Neural progenitor cell (in vitro differentiated cells): ENCODE measurements around the gene AKAP6. TPM values are rescaled to one million over a fixed set of nuclear protein-coding genes. Genes with fewer than 3 reads are reported as not detected.
"Not testable (repeated sequence)": the region's sequence is repeated elsewhere in the genome, so short reads cannot be mapped to it uniquely, and the experiment has no call there.

Experiments used
- DNase-seq: peaks from one replicate; pipeline ENCODE4 v3.0.0-alpha.2; 2016; ENCODE audit warnings: low spot score
- H2AFZ ChIP-seq: fragments of 200-600 bp; sonication (generic); replicated peaks from 2 replicates; pipeline ENCODE4 v1.6.1; 2016; ENCODE audit warnings: antibody characterized with exemption
- H3F3A ChIP-seq: fragments of 200-600 bp; sonication (generic); 2 replicates; pipeline ENCODE4 v1.6.1; 2016; ENCODE audit warnings: antibody characterized with exemption, low read depth
- H3K27ac ChIP-seq: fragments of 200-600 bp; sonication (generic); 2 replicates; pipeline ENCODE4 v1.5.1; 2016; ENCODE audit warnings: mild to moderate bottlenecking
- H3K27me3 ChIP-seq: fragments of 200-600 bp; sonication (generic); 2 replicates; pipeline ENCODE4 v1.6.1; 2016; ENCODE audit warnings: mild to moderate bottlenecking, moderate library complexity
- H3K36me3 ChIP-seq: fragments of 200-600 bp; sonication (generic); 2 replicates; pipeline ENCODE4 v1.5.1; 2016
- H3K4me1 ChIP-seq: fragments of 200-600 bp; sonication (generic); 2 replicates; pipeline ENCODE4 v1.6.1; 2016; ENCODE audit warnings: mixed run types
- H3K4me2 ChIP-seq: fragments of 200-600 bp; sonication (generic); 2 replicates; pipeline ENCODE4 v1.6.1; 2016
- H3K4me3 ChIP-seq: fragments of 200-600 bp; sonication (generic); 2 replicates; pipeline ENCODE4 v1.5.1; 2016
- H3K79me2 ChIP-seq: fragments of 200-600 bp; sonication (generic); 2 replicates; pipeline ENCODE4 v1.6.1; 2016; ENCODE audit warnings: low read depth
- H3K9ac ChIP-seq: fragments of 200-600 bp; sonication (generic); 2 replicates; pipeline ENCODE4 v1.6.1; 2016
- H3K9me3 ChIP-seq: fragments of 200-600 bp; sonication (generic); 2 replicates; pipeline ENCODE4 v1.5.1; 2016; ENCODE audit warnings: low read depth
- H4K20me1 ChIP-seq: fragments of 200-600 bp; sonication (generic); 2 replicates; pipeline ENCODE4 v1.6.1; 2016; ENCODE audit warnings: low read depth
- H3K27ac Mint-ChIP-seq: 3 replicates; pipeline ENCODE4 v1.8.0; 2021; ENCODE audit warnings: mixed read lengths
- H3K27me3 Mint-ChIP-seq: 2 replicates; pipeline ENCODE4 v1.8.0; 2022; ENCODE audit warnings: low read depth, mild to moderate bottlenecking, inconsistent platforms, moderate library complexity, mixed read lengths; ENCODE audit not compliant: insufficient read depth
- H3K36me3 Mint-ChIP-seq: 3 replicates; pipeline ENCODE4 v1.8.0; 2021; ENCODE audit warnings: mixed read lengths
- H3K4me1 Mint-ChIP-seq: 3 replicates; pipeline ENCODE4 v1.8.0; 2021; ENCODE audit warnings: mixed read lengths
- H3K4me3 Mint-ChIP-seq: 3 replicates; pipeline ENCODE4 v1.8.0; 2021; ENCODE audit warnings: mild to moderate bottlenecking, moderate library complexity, mixed read lengths
- H3K9me3 Mint-ChIP-seq: 3 replicates; pipeline ENCODE4 v1.8.0; 2020; ENCODE audit warnings: mixed read lengths
- CTCF ChIP-seq: fragments of 200-600 bp; sonication (generic); IDR thresholded peaks from 2 replicates; pipeline ENCODE4 v1.5.1; 2017; ENCODE audit warnings: antibody characterized with exemption, mild to moderate bottlenecking
- EZH2 ChIP-seq: fragments of 200-600 bp; sonication (generic); IDR thresholded peaks from 2 replicates; pipeline ENCODE4 v1.6.1; 2017; ENCODE audit warnings: antibody characterized with exemption, mild to moderate bottlenecking, moderate library complexity
- EZH2phosphoT487 ChIP-seq: fragments of 200-600 bp; sonication (generic); IDR thresholded peaks from 2 replicates; pipeline ENCODE4 v1.6.1; 2017; ENCODE audit warnings: antibody characterized with exemption
- total RNA-seq: library from RNA; depleted of rRNA; stranded (reverse); fragments of >200 nt; gene quantifications from 2 replicates; pipeline ENCODE4 v1.2.3, GENCODE V29; 2015; ENCODE audit warnings: low replicate concordance

The AKAP6 gene
- total RNA-seq, 1 donor from 2014 or later: 3.7 TPM

- Mint-ChIP-seq H3K4me3 (no peak overlapping the region), H3K4me1 (no peaks in the 10 kb centered on the region), H3K27me3 (no peaks in the 10 kb centered on the region), H3K36me3 (no peaks in the 10 kb centered on the region), H3K27ac (no peak overlapping the region), H3K9me3 (peaks cover 8% of the 10 kb centered on the region)
- Histone ChIP-seq H3K9me3 (no peaks in the 10 kb centered on the region), H3K27ac (no peak overlapping the region), H3K4me1 (no peaks in the 10 kb centered on the region), H3K36me3 (no peaks in the 10 kb centered on the region), H3K4me3 (no peak overlapping the region), H3F3A (no peaks in the 10 kb centered on the region), H3K27me3 (no peaks in the 10 kb centered on the region), H4K20me1 (no peaks in the 10 kb centered on the region), H3K79me2 (no peaks in the 10 kb centered on the region), H2AFZ (no peak overlapping the region), H3K9ac (no peak overlapping the region), H3K4me2 (no peak overlapping the region)
- DNase-seq: no peak
- TF ChIP-seq EZH2 (no peak), CTCF (no peak), EZH2phosphoT487 (no peak)
These were observed 456.5 kb downstream of the AKAP6 start for GRCh38 chr14:32785585-32785984.

- TF ChIP-seq CTCF (no peak), EZH2phosphoT487 (no peak)
- Histone ChIP-seq H3K27ac (no peak overlapping the region), H2AFZ (no peak overlapping the region), H3K79me2 (no peaks in the 10 kb centered on the region), H3K36me3 (no peaks in the 10 kb centered on the region), H3F3A (no peaks in the 10 kb centered on the region), H3K27me3 (no peaks in the 10 kb centered on the region), H3K4me2 (no peak overlapping the region), H3K9me3 (no peaks in the 10 kb centered on the region), H3K4me1 (no peaks in the 10 kb centered on the region), H3K9ac (no peak overlapping the region), H4K20me1 (no peaks in the 10 kb centered on the region), H3K4me3 (no peak overlapping the region)
- Mint-ChIP-seq H3K27ac (no peak overlapping the region), H3K4me1 (no peaks in the 10 kb centered on the region), H3K4me3 (no peak overlapping the region), H3K27me3 (no peaks in the 10 kb centered on the region), H3K9me3 (peaks cover 16% of the 10 kb centered on the region), H3K36me3 (no peaks in the 10 kb centered on the region)
- DNase-seq: no peak
These were observed 457.8 kb downstream of the AKAP6 start for GRCh38 chr14:32786886-32787285.

- H3K27me3 ChIP-seq, H3K79me2 ChIP-seq, H3K36me3 ChIP-seq, H4K20me1 ChIP-seq, H3K4me1 Mint-ChIP-seq, H3F3A ChIP-seq, H3K27ac ChIP-seq, H3K4me1 ChIP-seq, H3K36me3 Mint-ChIP-seq, H3K4me3 Mint-ChIP-seq, DNase-seq, H3K4me2 ChIP-seq, H3K4me3 ChIP-seq, H3K9ac ChIP-seq, H3K27me3 Mint-ChIP-seq, H3K27ac Mint-ChIP-seq, H3K9me3 ChIP-seq, H2AFZ ChIP-seq: not testable (repeated sequence)
- peaks cover 39% of the 10 kb centered on the region for H3K9me3 Mint-ChIP-seq
These were observed 463.9 kb downstream of the AKAP6 start for GRCh38 chr14:32793033-32793432.

- Histone ChIP-seq H2AFZ (no peak overlapping the region), H3K79me2 (no peaks in the 10 kb centered on the region), H4K20me1 (no peaks in the 10 kb centered on the region), H3K36me3 (peaks cover 6% of the 10 kb centered on the region), H3F3A (no peaks in the 10 kb centered on the region), H3K4me3 (no peak overlapping the region), H3K9ac (no peak overlapping the region), H3K4me1 (no peaks in the 10 kb centered on the region), H3K4me2 (no peak overlapping the region), H3K27ac (no peak overlapping the region), H3K9me3 (no peaks in the 10 kb centered on the region), H3K27me3 (no peaks in the 10 kb centered on the region)
- no peak for DNase-seq
- Mint-ChIP-seq H3K36me3 (peaks cover 10% of the 10 kb centered on the region), H3K9me3 (peaks cover 52% of the 10 kb centered on the region), H3K4me1 (no peaks in the 10 kb centered on the region), H3K27ac (no peak overlapping the region), H3K27me3 (no peaks in the 10 kb centered on the region), H3K4me3 (no peak overlapping the region)
- TF ChIP-seq CTCF (no peak), EZH2 (no peak), EZH2phosphoT487 (no peak)
These were observed 471.2 kb downstream of the AKAP6 start for GRCh38 chr14:32800320-32800719.
